ENCODE results near the gene RCBTB1.
"Not testable (repeated sequence)": the region's sequence is repeated elsewhere in the genome, so short reads cannot be mapped to it uniquely, and the experiment has no call there.

RCBTB1 gene

GRCh38 chr13:49607761-49608160 lies 22.4 kb upstream of the RCBTB1 start:
- TF ChIP-seq EZH2phosphoT487 (IDR thresholded peaks at IDR 0.05; ENCODE audit: low read depth) = no peak
- TF ChIP-seq, protein P1, sequence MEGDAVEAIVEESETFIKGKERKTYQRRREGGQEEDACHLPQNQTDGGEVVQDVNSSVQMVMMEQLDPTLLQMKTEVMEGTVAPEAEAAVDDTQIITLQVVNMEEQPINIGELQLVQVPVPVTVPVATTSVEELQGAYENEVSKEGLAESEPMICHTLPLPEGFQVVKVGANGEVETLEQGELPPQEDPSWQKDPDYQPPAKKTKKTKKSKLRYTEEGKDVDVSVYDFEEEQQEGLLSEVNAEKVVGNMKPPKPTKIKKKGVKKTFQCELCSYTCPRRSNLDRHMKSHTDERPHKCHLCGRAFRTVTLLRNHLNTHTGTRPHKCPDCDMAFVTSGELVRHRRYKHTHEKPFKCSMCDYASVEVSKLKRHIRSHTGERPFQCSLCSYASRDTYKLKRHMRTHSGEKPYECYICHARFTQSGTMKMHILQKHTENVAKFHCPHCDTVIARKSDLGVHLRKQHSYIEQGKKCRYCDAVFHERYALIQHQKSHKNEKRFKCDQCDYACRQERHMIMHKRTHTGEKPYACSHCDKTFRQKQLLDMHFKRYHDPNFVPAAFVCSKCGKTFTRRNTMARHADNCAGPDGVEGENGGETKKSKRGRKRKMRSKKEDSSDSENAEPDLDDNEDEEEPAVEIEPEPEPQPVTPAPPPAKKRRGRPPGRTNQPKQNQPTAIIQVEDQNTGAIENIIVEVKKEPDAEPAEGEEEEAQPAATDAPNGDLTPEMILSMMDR (IDR thresholded peaks at IDR 0.05; ENCODE audit: low read depth, low read length) = no peak
- no peaks in the 10 kb centered on the region for H3K9me3 ChIP-seq (ENCODE audit: insufficient read depth, low read length)
- no peak overlapping the region for H3K4me3 ChIP-seq (ENCODE audit: low read length)
- no peak overlapping the region for H2AFZ ChIP-seq (ENCODE audit: low read depth, low read length)
- no peaks in the 10 kb centered on the region for H3K79me2 ChIP-seq (ENCODE audit: low read length)
- H3K4me2 ChIP-seq (ENCODE audit: low read length) = no peak overlapping the region
- no peak overlapping the region for H3K27ac ChIP-seq (ENCODE audit: low read length)
- H4K20me1 ChIP-seq (ENCODE audit: insufficient read depth, low read length) = no peaks in the 10 kb centered on the region
- H3K27me3 ChIP-seq (ENCODE audit: low read depth, low read length) = no peaks in the 10 kb centered on the region
- no peak overlapping the region for H3K9ac ChIP-seq (ENCODE audit: low read length)
- peaks cover 6% of the 10 kb centered on the region for H3K4me1 ChIP-seq (ENCODE audit: low read length)
- no peaks in the 10 kb centered on the region for H3K36me3 ChIP-seq (replicated peaks; ENCODE audit: low read depth, low read length)

- H2AFZ ChIP-seq (ENCODE audit: low read depth, low read length) = peak overlapping the region; percentile 93
- H3K4me1 ChIP-seq (ENCODE audit: low read length) = peaks cover 6% of the 10 kb centered on the region
- no peak overlapping the region for H3K27ac ChIP-seq (ENCODE audit: low read length)
- H3K4me2 ChIP-seq (ENCODE audit: low read length) = peak overlapping the region; percentile 71
- no peaks in the 10 kb centered on the region for H3K79me2 ChIP-seq (ENCODE audit: low read length)
- no peak for TF ChIP-seq EZH2phosphoT487 (IDR thresholded peaks at IDR 0.05; ENCODE audit: low read depth)
- TF ChIP-seq, protein P1 (IDR thresholded peaks at IDR 0.05; ENCODE audit: low read depth, low read length) = peak; percentile 93
- peak overlapping the region; percentile 57 for H3K9ac ChIP-seq (ENCODE audit: low read length)
- H3K9me3 ChIP-seq (ENCODE audit: insufficient read depth, low read length) = no peaks in the 10 kb centered on the region
- H3K4me3 ChIP-seq (ENCODE audit: low read length) = peak overlapping the region; percentile 74
- no peaks in the 10 kb centered on the region for H3K36me3 ChIP-seq (replicated peaks; ENCODE audit: low read depth, low read length)
- no peaks in the 10 kb centered on the region for H3K27me3 ChIP-seq (ENCODE audit: low read depth, low read length)
- no peaks in the 10 kb centered on the region for H4K20me1 ChIP-seq (ENCODE audit: insufficient read depth, low read length)
Observed at GRCh38 chr13:49606747-49607648, 21.6 kb upstream of the RCBTB1 start.

DNA sequence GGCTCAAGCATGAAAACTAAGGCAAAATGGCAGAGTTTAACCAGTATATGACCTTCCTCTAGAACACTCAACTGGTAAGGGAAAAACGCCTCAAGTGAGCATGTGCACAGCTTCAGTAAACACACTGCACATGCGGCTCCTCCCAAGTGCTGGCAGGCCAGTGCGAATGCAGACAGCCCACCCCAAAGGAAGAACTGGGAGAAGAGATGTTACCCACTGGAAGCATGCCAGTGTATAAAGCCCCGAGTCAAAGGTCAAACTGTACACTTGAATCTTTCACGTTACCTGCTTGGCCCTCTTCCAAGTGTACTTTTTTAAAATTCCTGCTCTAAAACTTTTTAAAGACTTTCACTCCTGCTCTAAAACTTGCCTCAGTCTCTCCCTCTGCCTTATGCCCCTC lies 19.2 kb upstream of the RCBTB1 start:
- H3K9me3 ChIP-seq (ENCODE audit: insufficient read depth, low read length) = no peaks in the 10 kb centered on the region
- no peaks in the 10 kb centered on the region for H3K79me2 ChIP-seq (ENCODE audit: low read length)
- H3K36me3 ChIP-seq (replicated peaks; ENCODE audit: low read depth, low read length) = no peaks in the 10 kb centered on the region
- TF ChIP-seq EZH2phosphoT487 (IDR thresholded peaks at IDR 0.05; ENCODE audit: low read depth) = no peak
- TF ChIP-seq, protein P1 (IDR thresholded peaks at IDR 0.05; ENCODE audit: low read depth, low read length) = no peak
- H3K4me2 ChIP-seq (ENCODE audit: low read length) = no peak overlapping the region
- H2AFZ ChIP-seq (ENCODE audit: low read depth, low read length) = no peak overlapping the region; the same call in 1 of the 2 replicates
- no peak overlapping the region for H3K9ac ChIP-seq (ENCODE audit: low read length)
- no peaks in the 10 kb centered on the region for H3K27me3 ChIP-seq (ENCODE audit: low read depth, low read length)
- no peak overlapping the region for H3K4me3 ChIP-seq (ENCODE audit: low read length)
- no peaks in the 10 kb centered on the region for H4K20me1 ChIP-seq (ENCODE audit: insufficient read depth, low read length)
- peaks cover 6% of the 10 kb centered on the region for H3K4me1 ChIP-seq (ENCODE audit: low read length)
- no peak overlapping the region for H3K27ac ChIP-seq (ENCODE audit: low read length)

- H2AFZ ChIP-seq (ENCODE audit: low read depth, low read length) = 0 out of 2 replicates have a peak overlapping the region, but pooled peaks have one; percentile 42
- not testable (repeated sequence) for H3K9ac ChIP-seq (ENCODE audit: low read length)
Observed at GRCh38 chr13:49602615-49603014, 17.3 kb upstream of the RCBTB1 start.

More at GRCh38 chr13:49602615-49603014, 17.3 kb upstream of the RCBTB1 start:
- H4K20me1 ChIP-seq (ENCODE audit: insufficient read depth, low read length); H3K9me3 ChIP-seq (ENCODE audit: insufficient read depth, low read length); H3K4me3 ChIP-seq (ENCODE audit: low read length); H3K36me3 ChIP-seq (replicated peaks; ENCODE audit: low read depth, low read length); H3K4me2 ChIP-seq (ENCODE audit: low read length); H3K27me3 ChIP-seq (ENCODE audit: low read depth, low read length); H3K4me1 ChIP-seq (ENCODE audit: low read length); H3K27ac ChIP-seq (ENCODE audit: low read length); H3K79me2 ChIP-seq (ENCODE audit: low read length): not testable (repeated sequence)

Measured in OCI-LY3 (cell line).